HG03095 (cell line): ENCODE results near the gene NXPH2.
A peak's percentile ranks its signal among the peaks of the same experiment; 100 is the strongest.

Experiments
- ATAC-seq: cut with Tn5 transposase; IDR thresholded peaks from one replicate; pipeline ENCODE4 v1.9.1; 2021; ENCODE audit warnings: moderate library complexity; ENCODE audit not compliant: unreplicated experiment

Gene NXPH2

GRCh38 chr2:138712212-138712979 lies 67.8 kb downstream of the NXPH2 start:
- peak; percentile 92 for ATAC-seq

GRCh38 chr2:138711812-138712211 lies 68.4 kb downstream of the NXPH2 start:
- ATAC-seq, result peak; percentile 35

GRCh38 chr2:138708682-138709241 lies 71.4 kb downstream of the NXPH2 start:
- ATAC-seq, result no peak

GRCh38 chr2:138707392-138708074 lies 72.7 kb downstream of the NXPH2 start:
- ATAC-seq, result no peak

- ATAC-seq, result no peak
Measured at GRCh38 chr2:138703242-138703641, 76.9 kb downstream of the NXPH2 start.

GRCh38 chr2:138700716-138701115 lies 79.5 kb downstream of the NXPH2 start:
- no peak for ATAC-seq

GRCh38 chr2:138699421-138699820 lies 80.8 kb downstream of the NXPH2 start:
- no peak for ATAC-seq

GRCh38 chr2:138698428-138698827 lies 81.8 kb downstream of the NXPH2 start:
- ATAC-seq, result no peak

GRCh38 chr2:138691667-138692066 lies 88.5 kb downstream of the NXPH2 start:
- ATAC-seq, result no peak

GRCh38 chr2:138689705-138690104 lies 90.5 kb downstream of the NXPH2 start:
- ATAC-seq, result no peak

GRCh38 chr2:138682163-138682562 lies 98.0 kb downstream of the NXPH2 start:
- no peak for ATAC-seq

- ATAC-seq, result no peak
Measured at GRCh38 chr2:138677221-138677620, 103.0 kb downstream of the NXPH2 start.

GRCh38 chr2:138676619-138677021 lies 103.6 kb downstream of the NXPH2 start:
- no peak for ATAC-seq

- no peak for ATAC-seq
Measured at GRCh38 chr2:138671566-138671965, 108.6 kb downstream of the NXPH2 start.

- no peak for ATAC-seq
Measured at GRCh38 chr2:138670734-138671133, 109.5 kb downstream of the NXPH2 start.

- ATAC-seq, result no peak
Measured at GRCh38 chr2:138665937-138666336, 114.3 kb downstream of the NXPH2 start.

- no peak for ATAC-seq
Measured at GRCh38 chr2:138658187-138658894, 121.8 kb downstream of the NXPH2 start.

- ATAC-seq, result no peak
Measured at GRCh38 chr2:138654146-138654545, 126.0 kb downstream of the NXPH2 start.

GRCh38 chr2:138652378-138652777 lies 127.8 kb downstream of the NXPH2 start:
- ATAC-seq, result no peak

- no peak for ATAC-seq
Measured at GRCh38 chr2:138649571-138649970, 130.6 kb downstream of the NXPH2 start.

GRCh38 chr2:138648606-138649005 lies 131.6 kb downstream of the NXPH2 start:
- no peak for ATAC-seq
